Stimulated activated CD4-positive, alpha-beta T cell treated with anti-CD3 and anti-CD28 coated beads, TNF-alpha, amount 100 ng/mL, for 1 hour (primary cell): Measurements from ENCODE around the gene C5orf47.

Experiments used
- DNase-seq, 3 donors: peaks; one replicate each; pipeline ENCODE4 v3.0.0-alpha.2; 2020; ENCODE audit warnings: low read depth in 3 of 3, low spot score in 1 of 3

Gene C5orf47

GRCh38 chr5:174022384-174023095, 33.6 kb downstream of the C5orf47 start:
- DNase-seq, result no peak

- DNase-seq, result no peak
Measured at GRCh38 chr5:174030286-174030685, 41.3 kb downstream of the C5orf47 start.

GRCh38 chr5:174044466-174045254, 55.7 kb downstream of the C5orf47 start:
- DNase-seq, result no peak

GRCh38 chr5:174045470-174046025, 56.6 kb downstream of the C5orf47 start, which contains the start of gene NSG2:
Gene NSG2, plus strand, starts transcription at chr5:174045706. Its CDS starts 1,050 bp downstream, at chr5:174046756.
- no peak for DNase-seq

GRCh38 chr5:174046558-174046957, 57.6 kb downstream of the C5orf47 start:
- no peak for DNase-seq

GRCh38 chr5:174047472-174048099, 58.6 kb downstream of the C5orf47 start:
- no peak for DNase-seq

- no peak for DNase-seq
Measured at GRCh38 chr5:174052636-174053035, 63.7 kb downstream of the C5orf47 start.

- DNase-seq, result no peak
Measured at GRCh38 chr5:174053905-174054304, 64.9 kb downstream of the C5orf47 start.
